Measurements from ENCODE around the gene AGBL3.

- TF ChIP-seq, protein P1, sequence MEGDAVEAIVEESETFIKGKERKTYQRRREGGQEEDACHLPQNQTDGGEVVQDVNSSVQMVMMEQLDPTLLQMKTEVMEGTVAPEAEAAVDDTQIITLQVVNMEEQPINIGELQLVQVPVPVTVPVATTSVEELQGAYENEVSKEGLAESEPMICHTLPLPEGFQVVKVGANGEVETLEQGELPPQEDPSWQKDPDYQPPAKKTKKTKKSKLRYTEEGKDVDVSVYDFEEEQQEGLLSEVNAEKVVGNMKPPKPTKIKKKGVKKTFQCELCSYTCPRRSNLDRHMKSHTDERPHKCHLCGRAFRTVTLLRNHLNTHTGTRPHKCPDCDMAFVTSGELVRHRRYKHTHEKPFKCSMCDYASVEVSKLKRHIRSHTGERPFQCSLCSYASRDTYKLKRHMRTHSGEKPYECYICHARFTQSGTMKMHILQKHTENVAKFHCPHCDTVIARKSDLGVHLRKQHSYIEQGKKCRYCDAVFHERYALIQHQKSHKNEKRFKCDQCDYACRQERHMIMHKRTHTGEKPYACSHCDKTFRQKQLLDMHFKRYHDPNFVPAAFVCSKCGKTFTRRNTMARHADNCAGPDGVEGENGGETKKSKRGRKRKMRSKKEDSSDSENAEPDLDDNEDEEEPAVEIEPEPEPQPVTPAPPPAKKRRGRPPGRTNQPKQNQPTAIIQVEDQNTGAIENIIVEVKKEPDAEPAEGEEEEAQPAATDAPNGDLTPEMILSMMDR (IDR thresholded peaks at IDR 0.05) = peak in 3 of 6 experiments; percentile 9 to 20 (median 10)
- TF ChIP-seq POLR2A (IDR thresholded peaks at IDR 0.05) = peak in 2 of 4 donors; percentile 43 to 87
These were observed 161.8 kb downstream of the AGBL3 start, which contains the start of gene TMEM140 for GRCh38 chr7:135147899-135148721.
